ENCODE results near the gene SLC25A36.

- TF ChIP-seq REST (IDR thresholded peaks at IDR 0.05) (no peak), CTCF (IDR thresholded peaks at IDR 0.05; ENCODE audit: low read depth, low read length, missing input control) (no peak), NR2F2 (IDR thresholded peaks at IDR 0.05) (no peak), EGR1 (IDR thresholded peaks at IDR 0.05; ENCODE audit: low read depth in 2 of 2) (no peak), SP1 (IDR thresholded peaks at IDR 0.05) (no peak), JUND (IDR thresholded peaks at IDR 0.05) (no peak), TAF1 (conservative IDR thresholded peaks at IDR 0.05) (no peak)
- TF ChIP-seq, protein P1, sequence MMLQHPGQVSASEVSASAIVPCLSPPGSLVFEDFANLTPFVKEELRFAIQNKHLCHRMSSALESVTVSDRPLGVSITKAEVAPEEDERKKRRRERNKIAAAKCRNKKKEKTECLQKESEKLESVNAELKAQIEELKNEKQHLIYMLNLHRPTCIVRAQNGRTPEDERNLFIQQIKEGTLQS (IDR thresholded peaks at IDR 0.05), result no peak
These were observed 17.4 kb upstream of the SLC25A36 start for GRCh38 chr3:140924097-140924873.
